A673 (cell line): Measurements from ENCODE around the gene TAL1.

Experiments
- CTCF ChIP-seq: fragments of 300-800, 200-600 bp; sonication (generic); conservative IDR thresholded peaks from 2 replicates; pipeline ENCODE4 v1.5.1; 2017; ENCODE audit warnings: low read depth, mild to moderate bottlenecking, antibody characterized with exemption, low read length, moderate library complexity, mixed read lengths
- EZH2 ChIP-seq: fragments of 200-600 bp; sonication (generic); IDR thresholded peaks from 2 replicates; pipeline ENCODE4 v1.6.1; 2017; ENCODE audit warnings: borderline replicate concordance, low read depth, mild to moderate bottlenecking, mixed read lengths, antibody characterized with exemption, low read length; ENCODE audit not compliant: poor library complexity, severe bottlenecking

GRCh38 chr1:47249755-47250154, 17.7 kb upstream of the TAL1 start:
- TF ChIP-seq CTCF (no peak), EZH2 (no peak)
